Cerebellar cortex (tissue), 1 donor: Measurements from ENCODE around the gene ERAP2.
A peak's percentile ranks its signal among the peaks of the same experiment; 100 is the strongest.

ENCODE experiments used
- DNase-seq: peaks from one replicate; pipeline ENCODE4 v3.0.0-alpha.2; 2015; ENCODE audit warnings: low spot score

ERAP2 gene

DNA sequence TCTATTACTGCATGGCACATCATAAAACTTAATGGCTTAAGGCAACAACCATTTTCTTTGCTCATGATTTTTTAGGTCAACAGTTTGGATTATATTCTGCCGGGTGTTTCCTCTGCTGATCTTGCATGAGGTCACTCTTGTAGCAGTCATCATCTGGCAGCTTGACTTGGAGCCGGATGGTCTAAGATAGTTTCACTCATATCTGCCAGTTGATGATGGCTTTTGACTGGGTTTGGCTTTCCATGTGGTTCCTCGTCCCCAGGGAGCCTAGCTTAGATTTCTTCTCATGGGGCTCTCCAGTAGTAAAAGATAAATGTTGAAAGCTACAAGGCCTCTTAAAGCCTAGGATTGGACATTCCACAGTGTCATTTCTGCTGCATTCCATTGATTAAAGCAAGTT, 87.0 kb downstream of the ERAP2 start:
- peak; percentile 62 for DNase-seq

DNA sequence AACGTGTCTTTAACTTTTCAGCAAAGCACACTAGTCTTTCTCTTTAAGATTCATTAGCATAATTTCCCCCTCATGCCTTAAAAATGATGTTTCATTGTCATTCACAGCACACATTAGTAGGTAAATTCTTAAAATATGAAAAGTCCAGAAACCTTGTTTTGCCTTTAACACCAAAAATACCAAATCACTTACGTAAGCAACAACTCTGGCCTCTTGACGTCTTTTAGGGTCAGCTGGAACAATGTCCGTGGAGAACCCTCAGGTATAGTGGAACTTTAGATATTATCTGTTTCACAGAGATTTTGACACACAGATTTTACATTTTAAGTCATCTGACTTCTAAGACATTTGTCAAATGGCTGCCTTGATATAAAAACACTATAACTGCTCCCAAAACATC, 90.5 kb downstream of the ERAP2 start:
- no peak for DNase-seq

DNA sequence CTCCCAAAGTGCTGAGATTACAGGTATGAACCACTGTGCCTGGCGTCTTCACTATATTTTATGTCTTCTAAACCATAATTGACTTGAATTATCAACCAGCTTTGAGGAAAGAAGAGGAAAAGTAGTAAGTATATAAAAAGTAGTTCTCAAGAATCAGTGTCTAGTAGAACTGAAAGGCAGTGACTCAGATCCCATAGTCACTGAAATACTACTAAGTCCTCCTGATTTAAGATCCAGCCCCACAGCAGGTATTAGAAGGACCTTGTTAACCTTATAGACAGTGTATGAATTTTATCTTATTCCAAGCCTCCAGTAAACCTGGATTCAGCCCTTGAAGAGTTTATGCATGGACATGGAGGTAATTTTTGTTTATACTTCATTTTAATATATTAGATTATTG, 91.1 kb downstream of the ERAP2 start:
- no peak for DNase-seq

DNA sequence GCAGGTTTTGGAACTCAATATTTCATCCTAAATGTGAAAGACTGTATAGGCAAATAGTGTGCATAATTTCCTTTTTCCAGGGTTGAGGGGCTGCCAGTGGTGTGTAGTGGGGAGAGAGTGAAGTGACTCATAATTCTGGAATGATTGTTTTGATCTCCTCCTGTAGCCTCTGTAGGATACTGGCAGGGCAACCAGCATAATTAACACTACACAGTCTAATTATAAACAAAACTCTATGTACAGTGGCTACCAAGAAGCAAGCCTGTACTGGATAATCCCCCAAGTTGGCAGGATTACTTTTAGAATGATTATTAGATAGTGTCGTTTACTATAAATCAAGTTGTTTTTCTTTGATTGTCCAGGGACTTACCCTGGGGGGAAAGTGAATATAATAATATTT, 91.8 kb downstream of the ERAP2 start:
- DNase-seq, result no peak

DNA sequence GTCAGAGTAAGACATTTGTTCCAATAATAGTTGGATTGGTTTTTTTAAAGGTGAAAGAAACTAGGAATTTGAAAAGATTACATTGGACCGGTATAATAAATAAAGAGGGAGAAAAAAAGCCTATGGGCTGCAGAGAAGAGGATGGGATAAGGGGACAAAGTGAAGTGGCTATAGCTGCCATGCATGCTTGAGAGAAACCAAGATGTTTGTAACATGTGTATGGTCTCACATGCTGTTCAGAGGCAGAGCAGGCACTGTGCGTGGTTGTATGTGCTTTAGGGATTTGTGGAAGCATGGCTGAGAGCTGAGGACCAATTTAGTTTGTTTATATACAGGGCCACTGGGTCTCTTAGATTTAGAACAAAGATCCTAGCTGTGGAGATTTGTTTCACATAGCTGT, 92.3 kb downstream of the ERAP2 start:
- peak; percentile 32 for DNase-seq
